Activated naive CD8-positive, alpha-beta T cell treated with anti-CD3 and anti-CD28 coated beads, Interleukin-2, amount 10 ng/mL, durations not matched to agents 7 days and 5 days (primary cell): Measurements from ENCODE around the gene HDAC7. TPM values are rescaled to one million over a fixed set of nuclear protein-coding genes. Genes with fewer than 3 reads are reported as not detected.

ENCODE experiments used
- total RNA-seq, 2 experiments: library from RNA; stranded (reverse); gene quantifications; one replicate each; pipeline ENCODE4 v1.2.3, GENCODE V29; 2021

Gene HDAC7
- total RNA-seq, 2 experiments from 2014 or later = 200 to 215 TPM

Other genes with a start within 250 kb of the HDAC7 start
- gene RPAP3, start 113.9 kb downstream of the HDAC7 start, total RNA-seq = 10 to 100 TPM; 36.0 to 41.1 TPM
- gene ENDOU, start 94.4 kb downstream of the HDAC7 start, total RNA-seq = under 1 TPM in 1 of 2 experiments, not detected in 1; 0.30 TPM
- gene RAPGEF3, start 61.0 kb downstream of the HDAC7 start, total RNA-seq = 1 to 10 TPM in 1 of 2 experiments, under 1 TPM in 1; 0.94 to 1.1 TPM
- 10 to 100 TPM; 13.4 to 13.9 TPM for gene SLC48A1, start 46.7 kb downstream of the HDAC7 start, total RNA-seq
- gene VDR, start 85.1 kb upstream of the HDAC7 start, total RNA-seq = 10 to 100 TPM; 13.9 to 14.3 TPM
- gene TMEM106C, start 143.7 kb upstream of the HDAC7 start, total RNA-seq = 100 to 1,000 TPM; 111 to 115 TPM
- not detected for gene COL2A1, start 184.6 kb upstream of the HDAC7 start, total RNA-seq